ENCODE results near the gene COQ5. TPM values are rescaled to one million over a fixed set of nuclear protein-coding genes. Genes with fewer than 3 reads are reported as not detected.
"Not testable (repeated sequence)": the region's sequence is repeated elsewhere in the genome, so short reads cannot be mapped to it uniquely, and the experiment has no call there.

The COQ5 gene
- polyA plus RNA-seq, 3 donors: 9.3 to 38.9 (median 30.6) TPM

- DNase-seq: no peak
- Histone ChIP-seq H3K9me3 (replicated peaks in 1 of 2; ENCODE audit: control insufficient read depth in 1 of 2, insufficient read depth in 1 of 2, low read length in 2 of 2) (no peaks in the 10 kb centered on the region), H3K79me2 (ENCODE audit: insufficient read depth, low read length) (peaks cover 46% of the 10 kb centered on the region), H3K4me2 (replicated peaks; ENCODE audit: extremely low read depth, low read length, poor library complexity, severe bottlenecking) (no peak overlapping the region), H3K4me3 (replicated peaks in 1 of 3; ENCODE audit: low read depth in 2 of 3, low read length in 3 of 3) (no peak overlapping the region), H3K27me3 (ENCODE audit: control insufficient read depth in 2 of 2, insufficient read depth in 2 of 2, low read length in 2 of 2) (no peaks in the 10 kb centered on the region), H3K36me3 (replicated peaks in 1 of 2; ENCODE audit: control insufficient read depth in 1 of 2, insufficient read depth in 2 of 2, low read length in 2 of 2) (no peaks in the 10 kb centered on the region), H2AFZ (ENCODE audit: insufficient read depth, low read depth, low read length, poor library complexity, severe bottlenecking) (no peak overlapping the region), H3K9ac (ENCODE audit: insufficient read depth, low read length, poor library complexity, severe bottlenecking) (no peak overlapping the region), H3K4me1 (ENCODE audit: control insufficient read depth in 1 of 2, insufficient read depth in 2 of 2, low read length in 2 of 2) (peaks cover 43 to 48% of the 10 kb centered on the region in 2 donors), H4K20me1 (ENCODE audit: insufficient read depth, low read length) (peaks cover 31% of the 10 kb centered on the region), H3K27ac (ENCODE audit: low read depth in 1 of 2, low read length in 2 of 2) (no peak overlapping the region)
- intact Hi-C loops (cut with micrococcal nuclease): loop anchor here in 1 of 2 donors (5.0 kb wide), 1 partner anchor 35 kb away; the partner anchor contains the start of gene DYNLL1
- Mint-ChIP-seq H3K9me3 (no peaks in the 10 kb centered on the region), H3K27ac (no peak overlapping the region), H3K36me3 (peaks cover 5 to 16% of the 10 kb centered on the region in 2 donors), H3K4me3 (no peak overlapping the region), H3K4me1 (peaks cover 39% of the 10 kb centered on the region), H3K27me3 (ENCODE audit: low read depth in 3 of 3) (no peaks in the 10 kb centered on the region)
- 85% methylated on average over 4 of the region's 4 CpGs for WGBS (ENCODE audit: insufficient coverage)
- TF ChIP-seq CTCF (IDR thresholded peaks at IDR 0.05): no peak
These were observed 3.8 kb upstream of the COQ5 start for GRCh38 chr12:120532701-120533238.

- intact Hi-C loops (cut with micrococcal nuclease): loop anchor here in 1 of 2 donors (5.0 kb wide), 1 partner anchor 33 kb away; the partner anchor contains the start of gene DYNLL1
- Mint-ChIP-seq H3K4me1 (peaks cover 16% of the 10 kb centered on the region), H3K4me3 (peak overlapping the region; percentile 97 to 99), H3K27ac (peak overlapping the region; percentile 97 to 99 (median 98))
- Histone ChIP-seq H2AFZ (ENCODE audit: insufficient read depth, low read depth, low read length, poor library complexity, severe bottlenecking) (peak overlapping the region; percentile 89), H3K4me3 (replicated peaks in 1 of 3; ENCODE audit: low read depth in 2 of 3, low read length in 3 of 3) (peak overlapping the region; percentile 89 to 99 (median 93)), H3K79me2 (ENCODE audit: insufficient read depth, low read length) (peaks cover 22% of the 10 kb centered on the region), H3K4me1 (ENCODE audit: control insufficient read depth in 1 of 2, insufficient read depth in 2 of 2, low read length in 2 of 2) (peaks cover 21 to 24% of the 10 kb centered on the region in 2 donors), H3K9ac (ENCODE audit: insufficient read depth, low read length, poor library complexity, severe bottlenecking) (peak overlapping the region; percentile 73), H3K4me2 (replicated peaks; ENCODE audit: extremely low read depth, low read length, poor library complexity, severe bottlenecking) (peak overlapping the region; percentile 93), H3K27ac (ENCODE audit: low read depth in 1 of 2, low read length in 2 of 2) (peak overlapping the region; percentile 77 to 94)
- not testable (repeated sequence) for H3K27me3 ChIP-seq (ENCODE audit: control insufficient read depth in 2 of 2, insufficient read depth in 2 of 2, low read length in 2 of 2); H3K36me3 Mint-ChIP-seq; H3K27me3 Mint-ChIP-seq (ENCODE audit: low read depth in 3 of 3); H3K9me3 ChIP-seq (replicated peaks in 1 of 2; ENCODE audit: control insufficient read depth in 1 of 2, insufficient read depth in 1 of 2, low read length in 2 of 2); H3K9me3 Mint-ChIP-seq; DNase-seq; H4K20me1 ChIP-seq (ENCODE audit: insufficient read depth, low read length); H3K36me3 ChIP-seq (replicated peaks in 1 of 2; ENCODE audit: control insufficient read depth in 1 of 2, insufficient read depth in 2 of 2, low read length in 2 of 2)
These were observed 1.4 kb upstream of the COQ5 start for GRCh38 chr12:120530418-120530761.
